ENCODE measurements around the gene PIK3CG.

Gene PIK3CG

DNA sequence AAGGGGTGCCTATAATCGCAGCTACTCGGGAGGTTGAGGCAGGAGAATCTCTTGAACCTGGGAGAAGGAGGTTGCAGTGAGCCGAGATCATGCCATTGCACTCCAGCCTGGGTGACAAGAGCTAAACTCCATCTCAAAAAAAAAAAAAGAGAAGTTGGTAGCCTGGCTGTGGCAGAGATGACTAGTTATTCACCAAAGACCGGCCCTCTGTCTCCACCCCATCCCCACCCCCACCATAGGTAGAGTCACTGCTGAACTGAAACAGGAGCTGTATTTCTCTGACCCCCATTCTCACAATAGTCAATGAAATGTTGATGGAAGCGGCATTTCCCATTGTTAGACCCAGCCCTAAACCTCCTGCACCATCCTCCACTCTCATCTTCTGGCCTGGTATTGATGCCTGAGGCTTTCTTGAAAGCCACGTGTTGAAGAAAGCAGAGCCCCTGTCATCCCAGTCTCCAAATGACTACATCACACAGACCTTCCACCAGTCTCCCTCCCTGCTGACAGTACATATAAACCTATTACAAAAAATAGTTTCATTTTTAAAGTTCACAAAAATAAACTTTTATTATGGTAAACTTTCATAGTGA lies 9.4 kb upstream of the PIK3CG start:
- FAIRE-seq: no peak
- no peak for DNase-seq (ENCODE audit: insufficient read length, low spot score)

DNA sequence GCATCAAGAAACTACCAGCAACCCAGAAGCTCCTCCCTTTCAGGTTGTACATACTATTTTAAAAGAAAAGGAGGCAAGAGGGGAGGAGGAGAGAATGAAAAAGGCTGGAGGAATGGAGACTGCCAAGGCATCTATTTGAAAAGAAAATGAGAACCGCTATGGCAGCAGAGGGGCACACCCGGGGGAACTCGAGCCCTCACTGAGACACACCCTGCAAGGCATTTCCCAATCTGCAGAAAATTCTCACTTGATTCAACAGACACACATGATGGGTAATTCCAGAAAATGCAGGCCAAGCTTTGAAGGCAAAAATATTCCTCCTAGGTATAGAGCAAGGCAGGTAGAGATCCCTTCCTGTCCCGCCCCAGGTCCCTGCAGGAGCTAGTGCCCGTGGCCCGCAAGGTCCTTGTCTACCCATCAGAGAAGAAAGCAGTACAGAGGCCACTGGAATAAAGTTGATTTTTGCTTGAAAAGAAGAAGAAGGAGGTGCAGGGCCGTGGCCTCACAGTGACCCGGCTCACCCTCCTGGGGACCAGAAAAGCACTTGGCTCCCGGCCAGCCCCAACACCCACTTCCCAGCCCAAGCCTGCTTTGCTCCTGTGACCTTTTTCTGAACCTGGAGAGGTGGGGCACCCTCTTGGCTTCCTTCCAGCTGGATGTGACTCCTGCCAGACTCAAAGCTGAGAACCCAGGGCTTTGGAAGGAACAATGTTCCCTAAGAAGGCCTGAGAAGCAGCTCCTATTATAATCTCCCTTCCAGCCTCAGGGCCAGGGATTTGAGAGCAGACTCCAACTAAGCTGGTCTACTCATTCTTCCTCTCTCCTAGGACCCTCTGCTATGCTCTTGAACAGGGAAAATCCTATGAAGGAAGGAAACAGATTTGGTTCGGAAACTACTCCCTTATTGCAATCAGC lies 6.2 kb upstream of the PIK3CG start:
- FAIRE-seq: no peak
- no peak for DNase-seq (ENCODE audit: insufficient read length, low spot score)

DNA sequence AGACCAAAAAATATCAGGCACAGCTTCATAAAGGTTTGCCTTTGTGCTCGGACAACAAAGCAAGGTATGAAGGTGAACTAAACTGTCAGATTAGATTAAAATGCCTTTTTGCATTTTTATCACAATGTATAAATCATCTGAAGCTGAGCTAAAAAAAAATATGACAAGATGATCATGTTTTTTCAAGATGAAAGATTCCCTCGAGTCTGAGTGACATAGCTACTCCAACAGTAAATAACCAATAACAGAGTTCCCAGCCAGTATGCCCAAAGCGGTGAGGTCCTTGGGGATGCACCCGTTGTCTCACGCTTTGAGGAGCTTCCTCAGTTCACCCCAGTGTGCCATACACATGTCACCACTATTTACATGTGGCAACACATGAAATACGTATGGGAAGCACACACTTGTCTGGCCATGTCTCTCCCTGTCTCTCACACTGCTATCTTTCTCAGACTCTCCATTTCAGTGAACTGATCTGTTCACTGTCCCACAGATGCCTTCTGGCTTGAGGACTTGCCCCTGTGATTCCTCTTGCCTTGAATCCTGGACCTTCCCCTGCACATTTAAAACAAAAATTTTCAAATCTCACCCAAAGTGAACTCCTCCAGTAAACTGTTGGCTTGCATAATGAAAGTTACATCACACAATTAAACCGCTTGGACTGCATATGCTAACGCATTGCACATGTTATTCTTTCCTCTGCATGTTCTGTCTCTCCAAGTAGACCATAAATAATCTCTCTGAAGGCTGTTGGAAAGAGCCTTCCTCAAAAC lies 2.6 kb upstream of the PIK3CG start:
- FAIRE-seq (no peak), DNase-seq (ENCODE audit: insufficient read length, low spot score) (no peak)

DNA sequence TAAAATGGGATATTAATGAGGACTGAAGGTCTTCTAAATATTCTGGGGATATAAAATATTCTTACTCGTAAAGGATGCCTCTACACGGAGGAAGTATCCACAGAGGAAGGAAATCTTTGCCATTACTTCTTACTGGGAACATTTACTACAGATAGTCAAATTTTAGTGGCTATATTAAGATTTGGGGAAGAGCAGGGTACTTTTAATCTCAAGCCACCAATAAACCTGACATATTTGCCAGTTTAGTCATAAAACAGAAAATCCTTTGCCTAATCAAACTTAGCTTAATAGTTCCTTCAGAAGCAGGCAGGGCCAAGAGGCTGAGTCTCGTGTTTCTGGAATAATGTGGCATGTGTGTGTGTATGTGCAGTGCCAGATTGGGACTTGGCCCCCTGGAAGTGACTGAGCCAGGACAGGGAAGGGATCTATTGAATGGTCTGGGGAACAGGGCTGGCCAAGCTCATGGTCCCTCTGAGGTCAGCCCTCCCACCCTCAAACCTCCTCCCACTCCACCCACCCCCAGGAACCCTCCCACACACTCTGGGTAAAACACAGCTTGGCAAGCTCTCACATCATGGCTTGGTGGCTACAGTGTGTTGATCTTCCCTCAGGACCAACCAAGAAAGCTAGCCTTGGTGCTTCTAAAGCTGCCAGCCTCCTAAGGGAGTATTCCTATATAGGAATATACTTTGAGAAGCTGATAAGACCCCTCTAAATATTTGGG lies 1.6 kb upstream of the PIK3CG start:
- no peak for FAIRE-seq
- no peak for DNase-seq (ENCODE audit: insufficient read length, low spot score)

DNA sequence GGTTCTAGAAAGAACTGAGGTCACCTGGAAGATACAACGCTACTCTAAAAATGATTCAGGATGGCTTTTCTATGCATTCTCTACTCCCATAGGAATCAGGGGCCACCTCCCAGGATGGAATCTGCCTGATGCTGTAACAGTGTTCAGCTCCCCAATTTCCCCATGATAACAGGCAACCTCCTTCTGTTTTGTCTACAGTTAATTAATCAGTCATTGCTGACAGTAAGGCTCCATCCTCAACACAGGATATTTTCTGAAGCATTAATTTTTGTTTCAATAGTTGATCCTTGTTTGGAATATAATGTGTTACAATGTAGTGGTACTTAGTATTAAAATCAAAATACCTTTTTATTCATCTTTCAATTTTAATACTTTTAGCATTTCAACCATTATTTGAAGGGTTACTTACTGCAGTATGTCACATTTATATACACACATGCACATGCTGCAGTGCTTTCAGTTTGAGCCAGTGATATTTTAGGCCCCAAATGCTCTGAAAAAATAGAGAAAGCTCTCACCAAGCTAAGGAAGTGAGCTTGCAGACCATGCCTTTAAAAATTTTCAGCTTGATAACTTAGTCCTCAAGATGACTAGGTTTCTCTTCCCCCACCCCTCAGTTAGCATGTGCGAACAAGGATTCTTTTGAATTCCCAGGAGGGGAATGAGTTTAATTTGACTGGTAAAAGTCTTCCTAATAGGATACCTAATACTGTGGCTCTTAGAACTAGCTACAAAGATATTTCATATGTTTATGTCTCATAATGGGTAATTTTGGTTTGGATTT lies 592 bp upstream of the PIK3CG start:
- DNase-seq (ENCODE audit: insufficient read length, low spot score) (no peak), FAIRE-seq (no peak)

DNA sequence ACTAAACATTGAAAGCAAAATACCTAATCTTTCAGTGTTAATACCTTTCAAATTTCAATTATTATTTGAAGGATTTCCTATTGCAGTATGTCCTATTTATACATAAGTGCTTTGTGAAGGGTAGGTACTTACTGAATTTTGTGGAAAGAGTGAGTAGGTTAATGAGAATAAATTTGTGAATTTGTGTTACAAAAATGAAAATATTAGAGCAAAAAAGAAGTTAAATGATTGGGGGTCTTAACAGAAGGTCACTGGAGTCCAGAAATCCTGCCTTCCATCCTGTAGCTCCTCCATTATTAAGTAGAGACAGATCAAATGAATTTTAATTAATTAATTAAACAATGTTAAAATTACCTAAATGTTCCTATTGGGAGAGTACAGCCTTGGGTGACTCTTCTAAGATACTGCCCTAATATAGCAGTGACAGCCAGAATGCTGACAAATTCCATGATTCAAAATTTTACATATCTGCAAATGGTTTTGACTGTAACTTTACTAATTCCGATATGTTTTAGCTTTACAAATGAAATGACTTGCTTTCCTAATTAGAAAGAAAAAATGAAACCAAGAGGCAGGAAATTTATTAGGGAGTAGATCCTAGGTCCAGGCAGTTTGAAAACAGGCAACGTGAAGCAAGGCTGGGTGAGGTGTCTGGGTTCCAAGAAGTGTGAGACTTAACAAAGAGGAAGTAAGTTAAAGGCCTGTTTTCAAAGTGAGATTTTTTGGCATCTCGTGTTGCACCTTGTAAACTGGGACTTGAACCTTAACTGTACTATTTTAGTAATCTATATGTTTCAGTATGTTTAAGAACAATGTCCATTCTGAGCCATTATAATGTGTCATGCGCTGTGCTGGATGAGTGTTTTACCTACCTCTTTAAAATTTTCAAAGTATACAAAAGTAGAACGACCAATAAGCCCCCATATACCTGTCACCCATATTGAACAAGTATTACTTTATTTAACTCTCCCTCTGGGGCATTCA lies 1.5 kb downstream of the PIK3CG start:
- DNase-seq (ENCODE audit: insufficient read length, low spot score) (no peak), FAIRE-seq (no peak)

DNA sequence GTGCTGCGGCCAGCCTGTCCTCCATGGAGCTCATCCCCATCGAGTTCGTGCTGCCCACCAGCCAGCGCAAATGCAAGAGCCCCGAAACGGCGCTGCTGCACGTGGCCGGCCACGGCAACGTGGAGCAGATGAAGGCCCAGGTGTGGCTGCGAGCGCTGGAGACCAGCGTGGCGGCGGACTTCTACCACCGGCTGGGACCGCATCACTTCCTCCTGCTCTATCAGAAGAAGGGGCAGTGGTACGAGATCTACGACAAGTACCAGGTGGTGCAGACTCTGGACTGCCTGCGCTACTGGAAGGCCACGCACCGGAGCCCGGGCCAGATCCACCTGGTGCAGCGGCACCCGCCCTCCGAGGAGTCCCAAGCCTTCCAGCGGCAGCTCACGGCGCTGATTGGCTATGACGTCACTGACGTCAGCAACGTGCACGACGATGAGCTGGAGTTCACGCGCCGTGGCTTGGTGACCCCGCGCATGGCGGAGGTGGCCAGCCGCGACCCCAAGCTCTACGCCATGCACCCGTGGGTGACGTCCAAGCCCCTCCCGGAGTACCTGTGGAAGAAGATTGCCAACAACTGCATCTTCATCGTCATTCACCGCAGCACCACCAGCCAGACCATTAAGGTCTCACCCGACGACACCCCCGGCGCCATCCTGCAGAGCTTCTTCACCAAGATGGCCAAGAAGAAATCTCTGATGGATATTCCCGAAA lies 2.7 kb downstream of the PIK3CG start:
- DNase-seq (ENCODE audit: insufficient read length, low spot score) (no peak), FAIRE-seq (no peak)

DNA sequence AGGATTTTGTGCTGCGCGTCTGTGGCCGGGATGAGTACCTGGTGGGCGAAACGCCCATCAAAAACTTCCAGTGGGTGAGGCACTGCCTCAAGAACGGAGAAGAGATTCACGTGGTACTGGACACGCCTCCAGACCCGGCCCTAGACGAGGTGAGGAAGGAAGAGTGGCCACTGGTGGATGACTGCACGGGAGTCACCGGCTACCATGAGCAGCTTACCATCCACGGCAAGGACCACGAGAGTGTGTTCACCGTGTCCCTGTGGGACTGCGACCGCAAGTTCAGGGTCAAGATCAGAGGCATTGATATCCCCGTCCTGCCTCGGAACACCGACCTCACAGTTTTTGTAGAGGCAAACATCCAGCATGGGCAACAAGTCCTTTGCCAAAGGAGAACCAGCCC lies 3.3 kb downstream of the PIK3CG start:
- FAIRE-seq (no peak), DNase-seq (ENCODE audit: insufficient read length, low spot score) (no peak)

DNA sequence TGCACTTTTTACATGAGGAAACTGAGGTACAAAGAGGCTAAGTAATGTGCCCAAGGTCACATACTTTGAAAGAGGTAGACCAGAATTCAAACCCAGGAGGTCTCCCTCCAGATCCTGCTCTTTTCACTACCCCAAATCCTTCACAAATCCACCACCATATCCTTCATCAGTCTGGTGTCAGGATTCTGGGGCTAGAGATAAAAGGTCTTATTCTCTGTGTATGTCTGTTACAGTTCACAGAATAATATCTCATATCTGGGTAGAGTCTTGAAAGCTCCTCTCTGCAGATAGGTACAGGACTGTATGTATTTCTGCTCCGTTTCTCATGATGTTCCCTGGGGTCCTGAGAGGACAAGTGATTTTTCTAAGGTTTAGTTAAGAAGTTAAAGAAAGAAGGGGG lies 4.9 kb downstream of the PIK3CG start:
- no peak for DNase-seq (ENCODE audit: insufficient read length, low spot score)
- no peak for FAIRE-seq

DNA sequence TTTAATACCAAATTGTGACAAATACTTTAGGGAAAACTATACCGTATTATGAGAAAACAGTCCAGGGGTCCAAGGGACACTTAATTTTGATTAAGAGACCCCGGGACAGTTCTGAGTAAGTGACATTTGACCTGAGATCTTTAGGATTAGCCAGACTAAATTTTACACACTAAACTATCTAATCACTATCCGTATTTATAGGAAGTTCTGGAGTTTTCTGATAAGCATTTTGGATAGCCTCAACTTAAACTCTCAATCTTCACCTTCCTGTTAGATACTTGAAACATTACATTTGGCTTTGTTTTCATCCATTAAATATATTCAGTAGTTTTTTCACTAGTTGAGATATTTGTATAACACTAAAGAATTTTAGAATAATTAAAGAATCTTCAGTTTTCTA lies 5.4 kb downstream of the PIK3CG start:
- FAIRE-seq (no peak), DNase-seq (ENCODE audit: insufficient read length, low spot score) (no peak)

DNA sequence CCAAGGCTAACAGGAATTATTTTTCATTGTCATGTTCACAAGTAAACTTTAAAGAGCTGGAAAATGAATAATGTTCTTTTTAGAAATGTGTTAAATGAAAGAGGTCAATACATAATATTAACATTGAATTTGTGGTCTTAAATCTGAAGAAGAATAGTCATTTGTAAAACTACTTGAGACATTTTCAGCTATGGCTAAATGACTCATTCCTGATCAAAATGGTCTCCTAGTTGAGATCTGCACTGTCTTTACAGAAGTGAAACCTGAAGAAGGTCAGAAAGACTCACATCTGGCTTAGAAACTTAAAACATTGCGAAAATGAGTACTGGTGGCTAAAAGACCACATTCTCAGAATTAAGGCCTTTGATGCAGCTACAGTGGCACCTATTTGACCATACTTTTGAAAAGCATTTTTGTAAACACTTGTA lies 5.9 kb downstream of the PIK3CG start:
- FAIRE-seq: no peak
- DNase-seq (ENCODE audit: insufficient read length, low spot score): no peak

DNA sequence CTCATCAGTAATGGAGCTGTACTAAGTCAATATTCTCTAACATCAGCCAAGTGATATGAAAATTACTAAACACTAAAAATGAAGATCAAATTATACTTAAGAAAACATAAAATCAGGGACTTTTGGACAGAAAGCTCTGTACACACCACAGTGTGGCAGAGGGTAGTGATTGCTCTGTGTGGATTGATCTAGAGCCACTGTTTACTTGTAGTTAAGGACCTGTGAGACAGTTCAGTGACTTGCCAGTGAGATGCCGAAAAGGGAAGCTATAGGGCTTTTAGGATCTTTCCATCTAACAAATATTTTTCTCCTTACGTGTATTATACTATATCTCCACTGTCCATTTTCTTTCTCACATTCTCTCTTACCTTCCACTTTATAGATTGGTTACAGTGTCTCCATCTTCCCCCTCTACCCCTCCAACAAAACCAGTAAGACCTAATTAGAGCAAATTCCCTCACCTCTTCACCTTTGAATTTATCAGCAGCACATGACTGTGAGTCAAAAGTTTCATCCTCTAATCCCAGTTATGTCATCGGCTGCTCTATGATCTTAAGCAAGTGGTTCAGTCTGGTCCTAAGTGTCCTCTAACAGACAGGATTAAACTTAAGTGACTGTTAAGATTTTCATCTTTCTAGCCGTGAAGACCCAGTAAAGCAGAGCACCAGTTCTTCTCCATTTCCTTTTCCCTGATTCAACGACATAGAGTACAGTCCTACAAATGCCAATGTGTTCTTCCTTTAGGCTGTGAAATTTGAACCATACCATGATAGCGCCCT lies 6.9 kb downstream of the PIK3CG start:
- FAIRE-seq (no peak), DNase-seq (ENCODE audit: insufficient read length, low spot score) (no peak)

DNA sequence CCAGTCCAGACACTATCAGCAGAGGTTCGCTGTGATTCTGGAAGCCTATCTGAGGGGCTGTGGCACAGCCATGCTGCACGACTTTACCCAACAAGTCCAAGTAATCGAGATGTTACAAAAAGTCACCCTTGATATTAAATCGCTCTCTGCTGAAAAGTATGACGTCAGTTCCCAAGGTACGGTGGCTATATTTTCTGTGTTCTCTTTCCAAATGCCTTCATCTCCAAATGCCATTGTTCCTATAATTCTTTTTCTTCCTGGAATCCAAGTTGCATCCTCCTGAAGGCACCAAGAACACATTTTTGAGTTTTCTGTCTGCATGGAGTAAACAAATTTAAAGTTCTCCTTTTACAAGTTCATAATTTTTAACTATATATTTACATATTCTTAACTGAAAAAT lies 7.7 kb downstream of the PIK3CG start:
- no peak for DNase-seq (ENCODE audit: insufficient read length, low spot score)
- FAIRE-seq: no peak

DNA sequence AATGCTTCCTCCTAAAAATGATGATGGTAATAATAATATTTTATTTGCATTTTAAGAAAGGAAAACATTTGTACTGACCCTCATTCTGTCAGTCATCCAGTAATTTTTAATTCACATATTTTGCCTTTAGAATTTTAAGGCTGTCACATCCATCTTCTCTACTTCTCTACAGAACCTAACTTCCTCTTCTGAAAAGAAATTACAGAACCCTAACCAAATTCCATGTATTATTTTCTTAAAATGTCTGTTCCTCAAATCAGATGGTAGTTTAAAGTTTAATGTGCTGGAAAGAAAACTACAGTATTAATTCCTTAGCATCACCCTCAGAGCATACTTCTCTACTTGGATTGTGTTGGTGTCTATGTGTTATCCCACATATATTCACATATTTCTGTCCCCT lies 9.0 kb downstream of the PIK3CG start:
- no peak for DNase-seq (ENCODE audit: insufficient read length, low spot score)
- no peak for FAIRE-seq

DNA sequence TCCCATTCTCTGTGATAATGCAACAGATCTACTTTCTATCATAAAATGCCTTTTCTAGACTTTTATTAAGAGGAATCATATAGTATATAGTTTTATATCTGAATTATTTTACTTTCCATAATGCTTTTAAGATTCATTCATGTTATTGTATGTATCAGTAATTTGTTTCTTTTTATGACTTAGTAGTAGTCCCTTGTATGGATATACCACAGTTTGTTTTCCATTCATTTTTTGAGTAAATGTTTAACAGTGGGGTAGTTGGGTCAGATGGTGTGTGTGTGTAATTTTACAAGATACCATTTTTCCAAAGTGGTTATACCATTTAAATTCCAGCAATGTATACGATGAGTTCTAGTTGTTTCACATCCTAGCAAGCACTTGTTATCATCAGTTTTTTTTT lies 10.4 kb downstream of the PIK3CG start:
- FAIRE-seq (no peak), DNase-seq (ENCODE audit: insufficient read length, low spot score) (no peak)

DNA sequence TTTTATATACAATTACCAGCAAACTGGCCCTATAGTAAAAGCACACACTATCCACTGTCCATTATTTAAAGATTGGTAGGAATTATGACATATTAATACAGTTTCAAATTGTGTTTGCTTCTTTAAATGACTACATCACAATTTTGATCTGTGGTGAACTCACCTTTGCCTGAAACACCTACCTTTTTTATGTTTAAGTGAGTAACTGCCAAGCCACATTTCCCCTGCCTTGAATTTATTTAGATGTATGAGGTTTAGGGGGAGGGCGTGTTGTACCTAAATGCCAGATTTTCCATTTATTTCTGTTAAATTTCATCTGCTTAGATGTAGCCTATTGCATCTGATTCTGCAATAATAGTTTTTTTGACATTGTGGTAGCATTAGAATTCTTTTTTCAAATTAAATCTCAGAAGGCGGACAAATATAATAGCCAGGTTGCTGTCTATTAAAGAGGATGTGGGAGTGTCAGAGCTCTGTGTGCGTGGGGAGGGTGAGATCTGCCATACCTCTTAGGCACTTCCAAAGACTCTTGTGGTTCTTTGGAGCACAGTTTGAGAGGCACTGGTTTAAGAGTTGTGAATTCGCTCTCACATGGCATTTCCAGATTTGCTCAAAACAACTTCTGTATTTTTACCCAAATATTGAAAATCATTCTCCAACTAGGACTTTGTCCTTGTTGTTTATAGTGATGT lies 13.8 kb downstream of the PIK3CG start:
- no peak for FAIRE-seq
- DNase-seq (ENCODE audit: insufficient read length, low spot score): no peak

DNA sequence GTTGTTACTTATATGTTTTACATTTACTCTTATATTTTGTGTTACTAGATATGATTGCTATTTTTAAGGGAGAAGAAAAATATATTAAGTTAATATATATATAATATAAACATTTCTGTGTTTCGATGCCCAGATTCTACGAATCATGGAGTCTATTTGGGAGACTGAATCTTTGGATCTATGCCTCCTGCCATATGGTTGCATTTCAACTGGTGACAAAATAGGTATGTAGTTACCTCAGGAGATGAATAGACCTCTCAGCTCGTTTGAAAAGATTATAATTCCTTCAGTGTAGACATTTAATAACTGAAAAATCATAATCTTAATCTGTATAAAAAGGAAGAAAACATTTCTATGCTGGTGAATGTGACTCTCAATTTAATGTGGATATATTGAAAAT lies 16.9 kb downstream of the PIK3CG start:
- FAIRE-seq: no peak
- no peak for DNase-seq (ENCODE audit: insufficient read length, low spot score)

All from HTR-8/SVneo (cell line).